Calu3 (cell line): ENCODE measurements around the gene NOX3. TPM values are rescaled to one million over a fixed set of nuclear protein-coding genes. Genes with fewer than 3 reads are reported as not detected.

ENCODE experiments used
- BruUV-seq: library from RNA; stranded (reverse); fragments of 400-500 nt; replicated peaks from 2 replicates; lab custom pipeline; 2021; lab: Mats Ljungman, UMichigan
- CTCF ChIA-PET: fragments of 300-600 bp; sonication (Branson Sonifier 250); formaldehyde crosslinking; loops from one replicate; lab custom pipeline; 2022; ENCODE audit warnings: antibody characterized with exemption; lab: Charles Lee
- DNase-seq: peaks from one replicate; pipeline ENCODE4 v3.0.0; 2022
- H3K27ac Mint-ChIP-seq: one replicate; pipeline ENCODE4 v1.8.0; 2022; ENCODE audit warnings: mixed read lengths; ENCODE audit not compliant: unreplicated experiment
- H3K27me3 Mint-ChIP-seq: one replicate; pipeline ENCODE4 v1.8.0; 2022; ENCODE audit warnings: mixed read lengths; ENCODE audit not compliant: unreplicated experiment
- H3K36me3 Mint-ChIP-seq: one replicate; pipeline ENCODE4 v1.8.0; 2022; ENCODE audit warnings: mild to moderate bottlenecking, moderate library complexity, mixed read lengths; ENCODE audit not compliant: insufficient read depth, unreplicated experiment
- H3K4me1 Mint-ChIP-seq: one replicate; pipeline ENCODE4 v1.8.0; 2022; ENCODE audit warnings: mild to moderate bottlenecking, low read depth, mixed read lengths; ENCODE audit not compliant: unreplicated experiment
- H3K4me3 Mint-ChIP-seq: one replicate; pipeline ENCODE4 v1.8.0; 2022; ENCODE audit warnings: mild to moderate bottlenecking, low read depth, moderate library complexity, mixed read lengths; ENCODE audit not compliant: unreplicated experiment
- H3K9me3 Mint-ChIP-seq: one replicate; pipeline ENCODE4 v1.8.0; 2022; ENCODE audit warnings: low read depth, mixed read lengths; ENCODE audit not compliant: unreplicated experiment
- intact Hi-C: fragments of 100-400 bp; cut with micrococcal nuclease; formaldehyde crosslinking; loops from one replicate; pipeline ENCODE4 v1.10.0; 2022; ENCODE audit not compliant: unreplicated experiment
- total RNA-seq: library from RNA; stranded (reverse); gene quantifications from 2 replicates; pipeline ENCODE4 v1.2.3, GENCODE V29; 2022
- TF ChIP-seq, protein P1 (sequence below): fragments of 200-600 bp; IDR thresholded peaks from one replicate; pipeline ENCODE4 v1.8.0; 2022; ENCODE audit warnings: antibody characterized with exemption; ENCODE audit not compliant: unreplicated experiment

NOX3 gene
- total RNA-seq, 1 experiment from 2014 or later, result not detected

- intact Hi-C loops, result no loop called here
- Mint-ChIP-seq H3K36me3 (no peaks in the 10 kb centered on the region), H3K4me3 (no peak overlapping the region), H3K27ac (no peak overlapping the region), H3K9me3 (peaks cover 5% of the 10 kb centered on the region), H3K4me1 (no peaks in the 10 kb centered on the region), H3K27me3 (no peaks in the 10 kb centered on the region)
- no peak for DNase-seq
- BruUV-seq, result no TSS peak
- TF ChIP-seq, protein P1, sequence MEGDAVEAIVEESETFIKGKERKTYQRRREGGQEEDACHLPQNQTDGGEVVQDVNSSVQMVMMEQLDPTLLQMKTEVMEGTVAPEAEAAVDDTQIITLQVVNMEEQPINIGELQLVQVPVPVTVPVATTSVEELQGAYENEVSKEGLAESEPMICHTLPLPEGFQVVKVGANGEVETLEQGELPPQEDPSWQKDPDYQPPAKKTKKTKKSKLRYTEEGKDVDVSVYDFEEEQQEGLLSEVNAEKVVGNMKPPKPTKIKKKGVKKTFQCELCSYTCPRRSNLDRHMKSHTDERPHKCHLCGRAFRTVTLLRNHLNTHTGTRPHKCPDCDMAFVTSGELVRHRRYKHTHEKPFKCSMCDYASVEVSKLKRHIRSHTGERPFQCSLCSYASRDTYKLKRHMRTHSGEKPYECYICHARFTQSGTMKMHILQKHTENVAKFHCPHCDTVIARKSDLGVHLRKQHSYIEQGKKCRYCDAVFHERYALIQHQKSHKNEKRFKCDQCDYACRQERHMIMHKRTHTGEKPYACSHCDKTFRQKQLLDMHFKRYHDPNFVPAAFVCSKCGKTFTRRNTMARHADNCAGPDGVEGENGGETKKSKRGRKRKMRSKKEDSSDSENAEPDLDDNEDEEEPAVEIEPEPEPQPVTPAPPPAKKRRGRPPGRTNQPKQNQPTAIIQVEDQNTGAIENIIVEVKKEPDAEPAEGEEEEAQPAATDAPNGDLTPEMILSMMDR, result no peak
- CTCF ChIA-PET, result no interaction called here
These were observed 107.8 kb downstream of the NOX3 start for GRCh38 chr6:155347800-155348199.

GRCh38 chr6:155346957-155347356, 108.7 kb downstream of the NOX3 start:
- no TSS peak for BruUV-seq
- Mint-ChIP-seq H3K9me3 (peaks cover 5% of the 10 kb centered on the region), H3K27ac (no peak overlapping the region), H3K27me3 (no peaks in the 10 kb centered on the region), H3K4me3 (no peak overlapping the region), H3K4me1 (no peaks in the 10 kb centered on the region), H3K36me3 (no peaks in the 10 kb centered on the region)
- no peak for DNase-seq
- CTCF ChIA-PET, result no interaction called here
- TF ChIP-seq, protein P1, result no peak
- intact Hi-C loops, result no loop called here

Other genes starting within 250 kb of the NOX3 start
- gene CLDN20, start 191.8 kb downstream of the NOX3 start, total RNA-seq, result not detected in 2 replicates
- gene TFB1M, start 141.4 kb downstream of the NOX3 start, total RNA-seq, result 24.9 and 27.4 TPM in 2 replicates